Calu3 (cell line): ENCODE data around the gene TPSG1. TPM values are rescaled to one million over a fixed set of nuclear protein-coding genes. Genes with fewer than 3 reads are reported as not detected.

Experiments
- BruUV-seq: library from RNA; stranded (reverse); fragments of 400-500 nt; replicated peaks from 2 replicates; lab custom pipeline; 2021; lab: Mats Ljungman, UMichigan
- CTCF ChIA-PET: fragments of 300-600 bp; sonication (Branson Sonifier 250); formaldehyde crosslinking; loops from one replicate; lab custom pipeline; 2022; ENCODE audit warnings: antibody characterized with exemption; lab: Charles Lee
- DNase-seq: peaks from one replicate; pipeline ENCODE4 v3.0.0; 2022
- H3K27ac Mint-ChIP-seq: one replicate; pipeline ENCODE4 v1.8.0; 2022; ENCODE audit warnings: mixed read lengths; ENCODE audit not compliant: unreplicated experiment
- H3K27me3 Mint-ChIP-seq: one replicate; pipeline ENCODE4 v1.8.0; 2022; ENCODE audit warnings: mixed read lengths; ENCODE audit not compliant: unreplicated experiment
- H3K36me3 Mint-ChIP-seq: one replicate; pipeline ENCODE4 v1.8.0; 2022; ENCODE audit warnings: mild to moderate bottlenecking, moderate library complexity, mixed read lengths; ENCODE audit not compliant: insufficient read depth, unreplicated experiment
- H3K4me1 Mint-ChIP-seq: one replicate; pipeline ENCODE4 v1.8.0; 2022; ENCODE audit warnings: mild to moderate bottlenecking, low read depth, mixed read lengths; ENCODE audit not compliant: unreplicated experiment
- H3K4me3 Mint-ChIP-seq: one replicate; pipeline ENCODE4 v1.8.0; 2022; ENCODE audit warnings: mild to moderate bottlenecking, low read depth, moderate library complexity, mixed read lengths; ENCODE audit not compliant: unreplicated experiment
- H3K9me3 Mint-ChIP-seq: one replicate; pipeline ENCODE4 v1.8.0; 2022; ENCODE audit warnings: low read depth, mixed read lengths; ENCODE audit not compliant: unreplicated experiment
- intact Hi-C: fragments of 100-400 bp; cut with micrococcal nuclease; formaldehyde crosslinking; loops from one replicate; pipeline ENCODE4 v1.10.0; 2022; ENCODE audit not compliant: unreplicated experiment
- total RNA-seq: library from RNA; stranded (reverse); gene quantifications from 2 replicates; pipeline ENCODE4 v1.2.3, GENCODE V29; 2022
- TF ChIP-seq, protein P1 (sequence below): fragments of 200-600 bp; IDR thresholded peaks from one replicate; pipeline ENCODE4 v1.8.0; 2022; ENCODE audit warnings: antibody characterized with exemption; ENCODE audit not compliant: unreplicated experiment

TPSG1 gene
- total RNA-seq, 1 experiment from 2014 or later = not detected

DNA sequence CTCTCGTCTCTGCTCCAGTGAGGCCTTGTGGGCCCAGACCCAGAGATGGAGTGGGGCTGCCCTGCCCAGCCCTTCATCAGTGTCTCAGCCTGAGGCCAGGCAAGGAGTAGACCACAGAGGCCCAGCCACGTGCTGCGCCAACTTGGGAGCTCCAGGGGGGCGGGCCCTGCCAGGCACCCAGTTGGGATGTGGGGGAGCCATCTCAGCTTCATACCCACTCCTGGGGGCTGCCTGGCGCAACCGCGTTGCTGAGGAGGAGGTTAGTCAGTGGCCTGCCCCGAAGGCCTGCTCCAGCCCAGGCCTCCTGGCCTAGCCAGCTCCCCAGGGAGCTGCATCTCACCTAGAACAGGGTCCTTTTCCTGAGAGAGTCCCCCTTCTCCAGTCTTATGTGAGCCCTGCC is 11.8 kb downstream of the TPSG1 start:
- Mint-ChIP-seq H3K27me3 (peaks cover 87% of the 10 kb centered on the region), H3K36me3 (peaks cover 5% of the 10 kb centered on the region), H3K9me3 (no peaks in the 10 kb centered on the region), H3K4me1 (no peaks in the 10 kb centered on the region), H3K27ac (no peak overlapping the region), H3K4me3 (no peak overlapping the region)
- TF ChIP-seq, protein P1, sequence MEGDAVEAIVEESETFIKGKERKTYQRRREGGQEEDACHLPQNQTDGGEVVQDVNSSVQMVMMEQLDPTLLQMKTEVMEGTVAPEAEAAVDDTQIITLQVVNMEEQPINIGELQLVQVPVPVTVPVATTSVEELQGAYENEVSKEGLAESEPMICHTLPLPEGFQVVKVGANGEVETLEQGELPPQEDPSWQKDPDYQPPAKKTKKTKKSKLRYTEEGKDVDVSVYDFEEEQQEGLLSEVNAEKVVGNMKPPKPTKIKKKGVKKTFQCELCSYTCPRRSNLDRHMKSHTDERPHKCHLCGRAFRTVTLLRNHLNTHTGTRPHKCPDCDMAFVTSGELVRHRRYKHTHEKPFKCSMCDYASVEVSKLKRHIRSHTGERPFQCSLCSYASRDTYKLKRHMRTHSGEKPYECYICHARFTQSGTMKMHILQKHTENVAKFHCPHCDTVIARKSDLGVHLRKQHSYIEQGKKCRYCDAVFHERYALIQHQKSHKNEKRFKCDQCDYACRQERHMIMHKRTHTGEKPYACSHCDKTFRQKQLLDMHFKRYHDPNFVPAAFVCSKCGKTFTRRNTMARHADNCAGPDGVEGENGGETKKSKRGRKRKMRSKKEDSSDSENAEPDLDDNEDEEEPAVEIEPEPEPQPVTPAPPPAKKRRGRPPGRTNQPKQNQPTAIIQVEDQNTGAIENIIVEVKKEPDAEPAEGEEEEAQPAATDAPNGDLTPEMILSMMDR = no peak
- CTCF ChIA-PET = no interaction called here
- no TSS peak for BruUV-seq
- DNase-seq = no peak
- intact Hi-C loops = no loop called here

DNA sequence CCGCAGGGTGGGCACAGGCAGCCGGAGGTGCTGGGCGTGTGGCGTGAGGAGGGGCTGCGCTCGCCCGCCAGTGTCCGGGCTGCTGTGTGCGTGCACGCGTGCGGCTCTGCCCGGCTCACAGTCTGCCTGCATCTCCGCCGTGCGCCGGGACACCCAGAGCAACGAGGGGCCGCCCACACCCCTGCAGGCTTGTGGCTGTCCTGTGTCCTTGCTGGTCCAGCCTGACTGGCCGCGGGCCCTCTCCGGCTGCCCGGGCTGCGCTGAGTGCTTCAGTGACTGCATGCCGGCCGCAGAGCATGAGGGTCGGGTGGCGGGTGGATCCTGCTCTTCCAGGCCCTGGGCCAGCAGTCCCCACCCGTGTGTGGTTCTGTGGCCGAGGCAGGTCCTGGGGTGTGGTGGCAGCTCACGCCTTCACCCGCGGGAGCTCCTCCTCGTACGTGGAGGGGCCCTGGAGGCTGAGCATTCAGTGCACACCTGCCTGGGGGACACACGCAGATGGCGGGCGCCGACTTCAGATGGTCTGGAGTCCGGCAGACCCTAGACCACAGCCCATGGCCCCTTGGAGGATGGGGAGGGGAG is 12.4 kb downstream of the TPSG1 start:
- CTCF ChIA-PET = no interaction called here
- DNase-seq = no peak
- Mint-ChIP-seq H3K27me3 (peaks cover 87% of the 10 kb centered on the region), H3K4me3 (no peak overlapping the region), H3K27ac (no peak overlapping the region), H3K36me3 (peaks cover 5% of the 10 kb centered on the region), H3K9me3 (no peaks in the 10 kb centered on the region), H3K4me1 (no peaks in the 10 kb centered on the region)
- BruUV-seq = no TSS peak
- intact Hi-C loops = no loop called here
- TF ChIP-seq, protein P1 = no peak

DNA sequence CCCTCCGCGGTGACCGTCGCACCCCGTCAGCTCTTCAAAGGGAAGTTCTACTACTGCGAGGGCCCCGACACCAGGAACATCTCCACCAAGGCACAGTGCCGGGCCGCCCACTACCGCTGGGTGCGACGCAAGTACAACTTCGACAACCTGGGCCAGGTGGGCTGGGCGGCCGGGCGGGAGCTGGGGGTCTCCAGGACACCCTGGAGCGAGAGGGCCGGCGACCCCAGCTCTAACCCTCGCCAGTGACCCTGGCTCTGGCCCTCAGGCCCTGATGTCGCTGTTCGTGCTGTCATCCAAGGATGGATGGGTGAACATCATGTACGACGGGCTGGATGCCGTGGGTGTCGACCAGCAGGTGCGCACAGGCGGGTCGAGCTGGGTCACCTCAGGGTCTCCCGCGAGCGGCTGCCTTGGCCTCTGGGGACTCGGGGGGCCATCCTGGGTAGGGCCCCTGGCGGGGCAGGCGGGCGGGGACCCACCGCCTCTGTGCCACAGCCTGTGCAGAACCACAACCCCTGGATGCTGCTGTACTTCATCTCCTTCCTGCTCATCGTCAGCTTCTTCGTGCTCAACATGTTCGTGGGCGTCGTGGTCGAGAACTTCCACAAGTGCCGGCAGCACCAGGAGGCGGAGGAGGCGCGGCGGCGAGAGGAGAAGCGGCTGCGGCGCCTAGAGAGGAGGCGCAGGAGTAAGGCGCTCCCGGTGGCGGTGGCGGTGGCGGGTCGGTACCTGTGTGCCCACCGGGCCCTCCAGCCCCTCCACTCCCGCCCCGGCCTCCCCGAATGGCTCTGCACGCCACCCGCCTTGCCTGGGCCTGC is 13.4 kb downstream of the TPSG1 start:
- Mint-ChIP-seq H3K27ac (no peak overlapping the region), H3K27me3 (peaks cover 87% of the 10 kb centered on the region), H3K9me3 (no peaks in the 10 kb centered on the region), H3K36me3 (peaks cover 5% of the 10 kb centered on the region), H3K4me1 (no peaks in the 10 kb centered on the region), H3K4me3 (no peak overlapping the region)
- TF ChIP-seq, protein P1 = no peak
- CTCF ChIA-PET = no interaction called here
- no TSS peak for BruUV-seq
- no peak for DNase-seq
- intact Hi-C loops = no loop called here

DNA sequence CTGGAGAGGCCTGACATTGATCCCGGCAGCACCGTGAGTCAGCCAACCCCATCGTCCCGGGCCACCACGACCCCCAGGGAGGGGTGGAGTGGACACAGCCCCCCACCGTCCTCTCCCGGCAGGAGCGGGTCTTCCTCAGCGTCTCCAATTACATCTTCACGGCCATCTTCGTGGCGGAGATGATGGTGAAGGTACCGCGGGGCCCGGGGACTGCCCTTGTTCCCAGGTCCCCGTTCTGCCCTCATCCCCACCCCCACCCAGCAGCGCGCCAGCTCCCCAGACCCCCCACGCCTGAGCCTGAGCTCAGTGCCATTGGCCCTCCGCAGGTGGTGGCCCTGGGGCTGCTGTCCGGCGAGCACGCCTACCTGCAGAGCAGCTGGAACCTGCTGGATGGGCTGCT is 14.6 kb downstream of the TPSG1 start:
- no peak for DNase-seq
- Mint-ChIP-seq H3K4me1 (no peaks in the 10 kb centered on the region), H3K27ac (no peak overlapping the region), H3K9me3 (no peaks in the 10 kb centered on the region), H3K4me3 (no peak overlapping the region), H3K36me3 (peaks cover 5% of the 10 kb centered on the region), H3K27me3 (peaks cover 87% of the 10 kb centered on the region)
- TF ChIP-seq, protein P1 = no peak
- intact Hi-C loops = no loop called here
- CTCF ChIA-PET = no interaction called here
- no TSS peak for BruUV-seq
